ENCODE results near the gene KCNH1. TPM values are rescaled to one million over a fixed set of nuclear protein-coding genes. Genes with fewer than 3 reads are reported as not detected.

KCNH1 gene
- polyA plus RNA-seq, 1 of the 3 experiments (the other 2 are of a cell fraction), result 0.08 TPM

GRCh38 chr1:210684466-210685294, 449.3 kb downstream of the KCNH1 start:
- H3K79me2 ChIP-seq (ENCODE audit: insufficient read depth), result no peaks in the 10 kb centered on the region
- no peaks in the 10 kb centered on the region for H3K9me3 ChIP-seq
- H3K27me3 ChIP-seq (ENCODE audit: insufficient read depth), result no peaks in the 10 kb centered on the region
- ChIA-PET POLR2A (no interaction called here), CTCF (interaction anchor here (0.6 to 3.5 kb wide), 5 partner anchors 19 to 449 kb away, joined by 3 to 12 read pairs (median 3); partner anchors contain the start of gene KCNH1)
- H3F3A ChIP-seq (replicated peaks; ENCODE audit: insufficient read depth), result no peaks in the 10 kb centered on the region
- no peak for TF ChIP-seq RFX5 (IDR thresholded peaks at IDR 0.05; ENCODE audit: low read length)
- no peak for TF ChIP-seq SMC3 (IDR thresholded peaks at IDR 0.05; ENCODE audit: low read depth, low read length)
- no peak for TF ChIP-seq CTCF (IDR thresholded peaks at IDR 0.05)
- no peak for TF ChIP-seq USF1 (IDR thresholded peaks at IDR 0.05; ENCODE audit: borderline replicate concordance, low read depth)
- TF ChIP-seq NFIC (IDR thresholded peaks at IDR 0.05; ENCODE audit: borderline replicate concordance), result no peak
- no peak for TF ChIP-seq ZBTB33 (IDR thresholded peaks at IDR 0.05; ENCODE audit: borderline replicate concordance, low read depth)
- no peak for TF ChIP-seq REST (IDR thresholded peaks at IDR 0.05; ENCODE audit: low read depth, low read length)
- no peak for TF ChIP-seq RCOR1 (IDR thresholded peaks at IDR 0.05; ENCODE audit: low read length)
- TF ChIP-seq PBX3 (IDR thresholded peaks at IDR 0.05), result no peak
- no peak for TF ChIP-seq RAD21 (IDR thresholded peaks at IDR 0.05; ENCODE audit: low read length)
- TF ChIP-seq TCF12 (IDR thresholded peaks at IDR 0.05), result no peak
- no peak overlapping the region for H3K4me3 ChIP-seq (ENCODE audit: low read depth in 2 of 2, low read length in 1 of 2)
- H3K27ac ChIP-seq (ENCODE audit: low read depth in 2 of 2, low read length in 1 of 2), result no peak overlapping the region
- 31% methylated on average over 5 of the region's 5 CpGs for whole genome bisulfite sequencing (ENCODE audit: low lambda C conversion rate)
- no peaks in the 10 kb centered on the region for H3K36me3 ChIP-seq (replicated peaks in 1 of 2; ENCODE audit: control insufficient read depth in 1 of 2, insufficient read depth in 2 of 2, low read length in 1 of 2)
- no peak for DNase-seq
- H3K9me2 ChIP-seq, result no peaks in the 10 kb centered on the region
- no peak overlapping the region for H3K4me2 ChIP-seq
- no peaks in the 10 kb centered on the region for H4K20me1 ChIP-seq (ENCODE audit: insufficient read depth)
- no peak overlapping the region for H2AFZ ChIP-seq (ENCODE audit: low read depth)
- no peak overlapping the region for H3K9ac ChIP-seq
- peaks cover 0 to 14% of the 10 kb centered on the region in 2 experiments; a peak in 1 of 4 replicates for H3K4me1 ChIP-seq (ENCODE audit: control insufficient read depth in 1 of 2, insufficient read depth in 2 of 2, low read depth in 1 of 2, low read length in 1 of 2)
